ENCODE results near the gene LYPD4. TPM values are rescaled to one million over a fixed set of nuclear protein-coding genes. Genes with fewer than 3 reads are reported as not detected.

Gene LYPD4
- total RNA-seq, 1 donor from 2014 or later: not detected

DNA sequence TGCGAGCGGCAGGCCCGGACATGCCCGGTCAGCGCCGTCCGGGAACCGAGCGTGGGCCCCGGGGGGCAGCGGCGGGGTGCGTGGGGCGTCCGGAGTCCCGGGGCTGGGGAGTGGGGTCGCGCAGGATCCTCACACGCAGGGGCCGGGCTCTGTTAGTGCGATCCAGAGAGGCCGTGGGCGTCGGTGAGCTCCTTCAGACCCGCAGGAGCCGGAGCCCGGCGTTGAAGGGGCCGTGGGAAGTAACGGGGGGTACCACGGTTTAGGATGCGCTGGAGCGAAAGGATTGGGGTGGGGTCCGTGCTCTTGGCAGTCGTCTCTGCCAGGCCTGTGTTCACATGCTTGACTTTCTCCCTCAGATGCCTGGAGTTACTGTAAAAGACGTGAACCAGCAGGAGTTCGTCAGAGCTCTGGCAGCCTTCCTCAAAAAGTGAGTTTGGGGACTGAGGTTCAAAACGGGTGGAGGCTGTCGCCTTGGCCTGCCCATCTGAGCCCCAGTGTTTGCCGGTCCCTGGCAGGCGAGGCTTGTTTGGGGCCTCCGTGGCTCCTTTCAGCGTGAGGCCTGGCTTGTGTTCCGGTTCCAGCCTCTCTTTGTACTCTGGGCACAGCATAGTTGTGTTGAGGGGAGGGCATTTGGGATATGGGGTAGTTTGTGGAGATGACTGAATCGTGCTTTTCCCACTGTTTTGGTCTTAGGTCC, 16.1 kb upstream of the LYPD4 start:
- TF ChIP-seq EZH2phosphoT487 (IDR thresholded peaks at IDR 0.05): no peak
- peaks cover 11% of the 10 kb centered on the region for H3K27me3 Mint-ChIP-seq (ENCODE audit: insufficient read depth, low read depth)
- H3K4me3 Mint-ChIP-seq: peak overlapping the region; percentile 96
- H3K9me3 Mint-ChIP-seq: no peaks in the 10 kb centered on the region
- H3K4me2 ChIP-seq: peak overlapping the region; percentile 99
- H2AFZ ChIP-seq (replicated peaks): no peak overlapping the region
- H3K4me3 ChIP-seq: peak overlapping the region; percentile 67
- peaks cover 47% of the 10 kb centered on the region for H3F3A ChIP-seq (ENCODE audit: low read depth)
- peak overlapping the region; percentile 79 for H3K27ac ChIP-seq
- peaks cover 26% of the 10 kb centered on the region for H3K27me3 ChIP-seq
- peaks cover 31% of the 10 kb centered on the region for H3K4me1 Mint-ChIP-seq
- H3K79me2 ChIP-seq (ENCODE audit: low read depth): peaks cover 55% of the 10 kb centered on the region
- DNase-seq (ENCODE audit: low spot score): peak; percentile 30
- peaks cover 23% of the 10 kb centered on the region for H3K4me1 ChIP-seq
- H3K36me3 ChIP-seq: peaks cover 19% of the 10 kb centered on the region
- peaks cover 50% of the 10 kb centered on the region for H4K20me1 ChIP-seq (ENCODE audit: low read depth)
- H3K9me3 ChIP-seq (ENCODE audit: low read depth): no peaks in the 10 kb centered on the region
- H3K9ac ChIP-seq: peak overlapping the region; percentile 99
- peaks cover 36% of the 10 kb centered on the region for H3K36me3 Mint-ChIP-seq
- H3K27ac Mint-ChIP-seq: peak overlapping the region; percentile 93

GRCh38 chr19:41859618-41860418, 15.3 kb upstream of the LYPD4 start, which contains the start of gene RPS19:
Gene RPS19 (plus strand): TSS chr19:41860255. CDS start chr19:41860775, 520 bp downstream.
- Mint-ChIP-seq H3K36me3 (peaks cover 33% of the 10 kb centered on the region), H3K9me3 (no peaks in the 10 kb centered on the region), H3K27ac (peak within 1 kb of the TSS; percentile 98), H3K27me3 (ENCODE audit: insufficient read depth, low read depth) (peaks cover 12% of the 10 kb centered on the region), H3K4me1 (peaks cover 31% of the 10 kb centered on the region), H3K4me3 (peak within 1 kb of the TSS; percentile 96)
- TF ChIP-seq EZH2phosphoT487 (IDR thresholded peaks at IDR 0.05): no peak
- no peak for TF ChIP-seq EZH2 (IDR thresholded peaks at IDR 0.05)
- TF ChIP-seq, protein P1, sequence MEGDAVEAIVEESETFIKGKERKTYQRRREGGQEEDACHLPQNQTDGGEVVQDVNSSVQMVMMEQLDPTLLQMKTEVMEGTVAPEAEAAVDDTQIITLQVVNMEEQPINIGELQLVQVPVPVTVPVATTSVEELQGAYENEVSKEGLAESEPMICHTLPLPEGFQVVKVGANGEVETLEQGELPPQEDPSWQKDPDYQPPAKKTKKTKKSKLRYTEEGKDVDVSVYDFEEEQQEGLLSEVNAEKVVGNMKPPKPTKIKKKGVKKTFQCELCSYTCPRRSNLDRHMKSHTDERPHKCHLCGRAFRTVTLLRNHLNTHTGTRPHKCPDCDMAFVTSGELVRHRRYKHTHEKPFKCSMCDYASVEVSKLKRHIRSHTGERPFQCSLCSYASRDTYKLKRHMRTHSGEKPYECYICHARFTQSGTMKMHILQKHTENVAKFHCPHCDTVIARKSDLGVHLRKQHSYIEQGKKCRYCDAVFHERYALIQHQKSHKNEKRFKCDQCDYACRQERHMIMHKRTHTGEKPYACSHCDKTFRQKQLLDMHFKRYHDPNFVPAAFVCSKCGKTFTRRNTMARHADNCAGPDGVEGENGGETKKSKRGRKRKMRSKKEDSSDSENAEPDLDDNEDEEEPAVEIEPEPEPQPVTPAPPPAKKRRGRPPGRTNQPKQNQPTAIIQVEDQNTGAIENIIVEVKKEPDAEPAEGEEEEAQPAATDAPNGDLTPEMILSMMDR (IDR thresholded peaks at IDR 0.05): peak; percentile 60
- Histone ChIP-seq H3K36me3 (peaks cover 17% of the 10 kb centered on the region), H4K20me1 (ENCODE audit: low read depth) (peaks cover 42% of the 10 kb centered on the region), H3F3A (ENCODE audit: low read depth) (peaks cover 40% of the 10 kb centered on the region), H3K9me3 (ENCODE audit: low read depth) (no peaks in the 10 kb centered on the region), H3K4me3 (peak within 1 kb of the TSS; percentile 67), H3K27ac (peak within 1 kb of the TSS; percentile 79), H3K79me2 (ENCODE audit: low read depth) (peaks cover 48% of the 10 kb centered on the region), H3K4me1 (peaks cover 23% of the 10 kb centered on the region), H3K27me3 (peaks cover 33% of the 10 kb centered on the region), H3K9ac (peak within 1 kb of the TSS; percentile 99), H2AFZ (replicated peaks) (peak within 1 kb of the TSS; percentile 71), H3K4me2 (peak within 1 kb of the TSS; percentile 99)
- peak; percentile 99 for DNase-seq (ENCODE audit: low spot score)

GRCh38 chr19:41859213-41859617, 14.7 kb upstream of the LYPD4 start:
- DNase-seq (ENCODE audit: low spot score): no peak
- no peak overlapping the region for H3K27ac Mint-ChIP-seq
- no peak overlapping the region for H3K27ac ChIP-seq
- H3F3A ChIP-seq (ENCODE audit: low read depth): peaks cover 36% of the 10 kb centered on the region
- peaks cover 14% of the 10 kb centered on the region for H3K36me3 ChIP-seq
- peak overlapping the region; percentile 64 for H2AFZ ChIP-seq (replicated peaks)
- H3K9ac ChIP-seq: no peak overlapping the region
- H3K9me3 Mint-ChIP-seq: no peaks in the 10 kb centered on the region
- peaks cover 12% of the 10 kb centered on the region for H3K27me3 Mint-ChIP-seq (ENCODE audit: insufficient read depth, low read depth)
- peaks cover 39% of the 10 kb centered on the region for H3K27me3 ChIP-seq
- H3K36me3 Mint-ChIP-seq: peaks cover 27% of the 10 kb centered on the region
- no peak for TF ChIP-seq EZH2phosphoT487 (IDR thresholded peaks at IDR 0.05)
- TF ChIP-seq, protein P1 (IDR thresholded peaks at IDR 0.05): no peak
- TF ChIP-seq EZH2 (IDR thresholded peaks at IDR 0.05): no peak
- peaks cover 36% of the 10 kb centered on the region for H4K20me1 ChIP-seq (ENCODE audit: low read depth)
- H3K4me3 ChIP-seq: peak overlapping the region; percentile 67
- peaks cover 31% of the 10 kb centered on the region for H3K4me1 Mint-ChIP-seq
- peaks cover 23% of the 10 kb centered on the region for H3K4me1 ChIP-seq
- peak overlapping the region; percentile 96 for H3K4me3 Mint-ChIP-seq
- no peaks in the 10 kb centered on the region for H3K9me3 ChIP-seq (ENCODE audit: low read depth)
- H3K4me2 ChIP-seq: peak overlapping the region; percentile 64
- H3K79me2 ChIP-seq (ENCODE audit: low read depth): peaks cover 42% of the 10 kb centered on the region
